HG03103 (cell line): ENCODE results near the gene TOR4A.

Experiments
- ATAC-seq: cut with Tn5 transposase; IDR thresholded peaks from one replicate; pipeline ENCODE4 v1.9.1; 2021; ENCODE audit warnings: low read depth; ENCODE audit not compliant: unreplicated experiment

The TOR4A gene

GRCh38 chr9:137304383-137305059, 27.0 kb downstream of the TOR4A start:
- ATAC-seq: no peak

- ATAC-seq: no peak
Observed at GRCh38 chr9:137305060-137305797, 27.7 kb downstream of the TOR4A start.

GRCh38 chr9:137305798-137306065, 28.2 kb downstream of the TOR4A start:
- ATAC-seq: no peak

GRCh38 chr9:137306066-137306849, 28.7 kb downstream of the TOR4A start:
- ATAC-seq: no peak

GRCh38 chr9:137306850-137307254, 29.3 kb downstream of the TOR4A start:
- no peak for ATAC-seq

GRCh38 chr9:137307255-137308056, 29.9 kb downstream of the TOR4A start:
- ATAC-seq: no peak

- ATAC-seq: no peak
Observed at GRCh38 chr9:137308057-137308619, 30.6 kb downstream of the TOR4A start.

- no peak for ATAC-seq
Observed at GRCh38 chr9:137309368-137310188, 32.1 kb downstream of the TOR4A start.

GRCh38 chr9:137310189-137311052, 32.9 kb downstream of the TOR4A start:
- ATAC-seq: no peak

- no peak for ATAC-seq
Observed at GRCh38 chr9:137311171-137311985, 33.9 kb downstream of the TOR4A start.

GRCh38 chr9:137311986-137312851, 34.7 kb downstream of the TOR4A start:
- ATAC-seq: no peak

GRCh38 chr9:137312852-137313325, 35.4 kb downstream of the TOR4A start:
- no peak for ATAC-seq

- ATAC-seq: no peak
Observed at GRCh38 chr9:137313326-137313936, 35.9 kb downstream of the TOR4A start.

- no peak for ATAC-seq
Observed at GRCh38 chr9:137313956-137314560, 36.5 kb downstream of the TOR4A start.

GRCh38 chr9:137314561-137315560, 37.3 kb downstream of the TOR4A start:
- no peak for ATAC-seq
